GM18868 (cell line): ENCODE data around the gene CHPF.

Experiments
- ATAC-seq: cut with Tn5 transposase; IDR thresholded peaks from one replicate; pipeline ENCODE4 v1.9.1; 2021; ENCODE audit warnings: mild to moderate bottlenecking, moderate library complexity; ENCODE audit not compliant: unreplicated experiment

Gene CHPF

GRCh38 chr2:219515874-219516629 lies 27.6 kb downstream of the CHPF start:
- no peak for ATAC-seq

- ATAC-seq, result no peak
These were observed 28.8 kb downstream of the CHPF start for GRCh38 chr2:219514836-219515235.

GRCh38 chr2:219514196-219514761 lies 29.3 kb downstream of the CHPF start, which contains the start of gene ASIC4:
TSS of gene ASIC4 (plus strand) at chr2:219514482. CDS start at chr2:219514725, 243 bp downstream.
- ATAC-seq, result no peak

GRCh38 chr2:219513787-219514186 lies 29.8 kb downstream of the CHPF start:
- ATAC-seq, result no peak

DNA sequence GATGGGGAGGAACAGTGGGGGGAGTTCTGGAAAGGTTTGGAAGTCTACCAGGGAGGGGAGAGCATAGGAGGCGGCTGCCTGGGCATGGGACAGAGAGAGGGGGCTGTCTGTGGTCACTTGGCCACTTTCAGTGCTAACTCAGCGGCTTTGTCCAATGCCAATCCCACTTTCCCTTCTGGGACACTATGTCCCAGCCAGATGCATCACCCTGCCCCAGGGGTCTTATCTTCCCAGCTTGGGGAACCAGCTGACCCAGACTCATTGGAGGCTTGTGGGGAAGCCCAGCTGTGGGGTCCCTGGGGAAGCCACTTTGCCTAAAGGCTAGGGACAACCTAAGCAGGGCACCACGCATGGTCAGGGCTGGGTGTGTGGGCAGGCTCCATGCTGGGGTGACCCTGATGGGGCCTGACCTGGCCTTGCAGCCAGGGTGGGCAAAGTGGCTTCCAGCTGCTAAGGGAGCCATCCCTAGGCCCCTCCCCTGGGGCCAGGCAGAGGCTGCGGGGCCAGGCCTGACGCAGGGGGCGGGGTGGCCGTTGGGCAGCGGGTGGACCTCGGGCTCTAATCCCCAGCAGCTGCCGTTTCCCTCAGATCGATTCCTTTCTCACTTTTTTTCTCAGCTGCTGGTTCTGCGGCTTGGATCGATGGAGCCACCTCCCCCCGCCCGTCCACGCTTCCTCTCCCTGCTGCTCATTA lies 30.9 kb downstream of the CHPF start:
- no peak for ATAC-seq

- ATAC-seq, result no peak
These were observed 31.9 kb downstream of the CHPF start for GRCh38 chr2:219511547-219512325.

DNA sequence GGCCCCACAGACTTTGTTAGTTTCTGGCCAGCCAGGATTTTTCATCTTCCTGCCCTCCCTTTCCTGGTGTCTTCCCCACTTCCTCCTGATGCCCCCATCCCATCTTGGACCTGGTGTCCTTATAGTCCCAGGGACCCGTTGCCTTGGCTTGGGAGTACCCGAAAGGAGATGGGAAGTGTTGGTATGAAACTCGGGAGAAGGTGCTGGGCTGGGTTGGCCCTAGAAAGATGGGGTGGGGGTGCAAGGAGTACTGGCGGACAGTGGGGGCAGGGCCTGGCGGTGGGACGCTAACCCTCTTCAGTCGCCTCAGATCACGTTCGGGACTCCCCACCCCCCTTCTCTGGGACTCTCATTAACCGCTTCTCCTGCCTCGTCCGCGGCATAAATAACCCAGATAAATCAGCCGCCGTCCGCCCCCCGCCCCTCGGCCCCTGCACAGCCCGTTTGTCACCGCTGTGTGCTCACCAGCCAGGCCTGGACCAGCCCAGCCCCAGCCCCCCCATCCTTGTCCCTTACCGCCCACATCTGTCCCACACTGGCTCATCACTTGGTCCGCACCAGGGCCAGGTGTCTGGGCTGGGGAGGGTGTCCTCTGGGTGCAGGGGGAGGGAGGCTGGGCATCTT lies 33.0 kb downstream of the CHPF start:
- ATAC-seq, result no peak

- ATAC-seq, result peak; percentile 82
These were observed 33.7 kb downstream of the CHPF start for GRCh38 chr2:219509780-219510511.

DNA sequence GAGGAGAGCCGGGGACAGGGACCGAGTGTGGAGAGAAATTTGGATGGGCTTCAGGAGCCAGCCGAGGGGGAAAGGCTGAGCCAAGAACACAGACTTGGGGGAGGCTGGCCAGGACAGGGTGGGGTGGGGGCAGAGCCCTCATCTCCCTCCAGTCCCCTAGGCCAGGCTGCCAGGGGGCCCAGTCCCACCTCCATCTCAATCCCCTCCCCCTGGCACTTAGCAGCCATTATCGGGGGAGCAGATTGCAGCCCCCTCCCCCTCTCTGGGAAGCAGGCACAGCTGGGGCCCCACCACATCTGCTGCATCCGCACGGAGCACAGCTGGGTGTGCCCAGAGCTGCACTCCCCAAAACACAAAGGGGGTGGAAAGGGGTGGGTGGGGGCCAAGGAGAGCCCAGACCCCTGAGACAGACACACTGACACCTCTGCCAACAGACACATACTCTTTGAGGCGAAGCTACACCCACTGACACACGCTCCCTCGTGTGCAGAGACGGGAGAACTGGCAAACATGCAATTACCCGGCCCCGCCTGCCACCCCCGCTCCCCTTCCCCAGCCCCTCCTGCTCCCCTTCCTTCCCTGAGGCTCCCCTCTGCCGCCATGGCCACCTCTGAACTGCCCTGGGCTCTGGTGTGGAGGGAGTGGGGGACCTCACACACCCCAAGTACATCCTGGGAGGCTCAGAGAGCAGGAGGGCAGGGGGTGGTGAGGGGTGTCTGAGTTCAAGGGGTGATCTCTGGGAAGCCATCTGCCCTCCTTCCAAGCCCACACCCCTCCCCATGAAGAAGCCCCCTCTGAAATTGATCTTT lies 34.4 kb downstream of the CHPF start:
- ATAC-seq, result peak; percentile 17

DNA sequence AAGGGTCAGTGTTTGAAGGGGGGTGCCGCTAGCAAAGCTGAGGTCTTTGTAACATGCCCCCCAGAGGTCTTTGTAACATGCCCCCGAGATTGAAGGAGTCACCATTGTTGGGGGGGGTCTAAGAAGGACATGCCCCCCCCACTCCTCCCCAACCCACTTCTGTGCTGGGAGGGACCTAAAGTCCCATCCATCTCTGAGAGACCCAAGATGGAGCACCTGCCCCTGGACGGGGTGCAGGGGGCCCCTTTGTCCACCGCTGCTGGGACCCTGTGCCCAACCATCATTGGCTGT lies 35.2 kb downstream of the CHPF start:
- no peak for ATAC-seq

DNA sequence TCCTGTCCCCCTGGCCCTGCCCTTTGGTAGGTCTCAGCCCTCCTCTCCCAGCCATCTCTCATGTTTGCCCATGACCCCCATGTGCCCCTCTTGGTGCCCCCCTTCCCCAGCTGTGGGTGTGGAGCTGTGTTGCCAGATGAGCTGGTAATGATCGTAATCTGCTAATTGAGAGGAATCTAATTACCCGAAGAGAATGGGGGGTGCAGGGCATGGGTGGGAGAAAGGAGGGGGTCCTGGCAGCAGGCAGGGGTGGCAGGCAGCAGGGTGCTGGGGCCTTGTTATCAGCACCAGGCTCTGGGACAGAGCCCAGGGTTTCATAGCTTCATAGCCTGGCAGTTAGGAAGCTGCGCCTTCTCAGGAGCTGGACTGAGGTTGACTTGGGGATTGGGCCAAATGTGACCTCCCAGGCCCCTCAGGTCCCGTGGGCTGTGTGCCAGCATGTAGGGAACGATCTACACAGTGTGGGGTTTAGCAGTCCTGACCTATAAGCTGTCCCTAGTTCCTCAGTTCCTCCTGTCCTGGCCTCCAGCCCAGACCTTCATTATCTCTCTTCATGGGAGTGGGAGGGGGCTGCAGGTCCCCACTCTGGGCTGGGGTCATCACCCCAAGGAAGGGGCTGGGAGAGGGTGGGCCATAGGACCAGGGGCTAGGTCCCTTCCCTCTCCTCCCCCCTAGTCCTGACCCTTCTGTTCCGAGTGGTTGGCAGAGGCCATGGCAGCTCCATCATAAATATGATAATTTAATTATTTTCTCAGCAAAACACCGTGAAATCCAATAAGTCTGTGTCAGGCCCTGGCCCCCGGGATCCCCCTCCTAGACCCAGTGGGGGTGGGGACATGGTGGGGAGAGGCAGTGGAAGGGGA lies 35.8 kb downstream of the CHPF start:
- no peak for ATAC-seq

GRCh38 chr2:219506802-219507526 lies 36.6 kb downstream of the CHPF start:
- ATAC-seq, result no peak

DNA sequence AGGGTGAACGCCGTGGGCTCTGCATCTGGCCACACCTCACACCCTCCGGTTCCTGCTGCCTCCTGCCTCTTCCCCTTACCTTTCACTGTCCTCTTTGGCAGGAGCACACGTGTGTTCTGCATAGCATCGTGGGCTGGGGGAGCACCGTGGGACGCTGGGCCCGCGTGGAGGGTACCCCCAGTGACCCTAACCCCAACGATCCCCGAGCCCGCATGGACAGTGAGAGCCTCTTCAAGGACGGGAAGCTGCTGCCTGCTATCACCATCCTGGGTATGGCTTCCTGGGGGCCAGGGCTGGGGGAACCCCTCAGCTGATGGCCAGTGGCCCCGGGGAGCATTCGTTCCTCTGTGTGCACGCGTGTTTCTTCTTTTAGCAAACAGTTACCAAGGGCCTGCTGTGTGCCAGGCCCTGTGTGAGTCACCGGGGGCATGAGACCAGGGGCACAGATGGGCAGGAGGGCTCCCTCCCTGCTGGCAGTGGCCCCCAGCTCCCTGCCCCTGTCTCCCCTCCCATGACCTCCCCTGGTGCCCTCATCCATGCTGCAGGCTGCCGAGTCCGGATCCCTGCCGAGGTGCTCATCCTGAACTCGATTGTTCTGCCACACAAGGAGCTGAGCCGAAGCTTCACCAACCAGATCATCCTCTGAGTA lies 37.3 kb downstream of the CHPF start:
- ATAC-seq, result no peak

GRCh38 chr2:219505585-219505984 lies 38.0 kb downstream of the CHPF start:
- no peak for ATAC-seq

DNA sequence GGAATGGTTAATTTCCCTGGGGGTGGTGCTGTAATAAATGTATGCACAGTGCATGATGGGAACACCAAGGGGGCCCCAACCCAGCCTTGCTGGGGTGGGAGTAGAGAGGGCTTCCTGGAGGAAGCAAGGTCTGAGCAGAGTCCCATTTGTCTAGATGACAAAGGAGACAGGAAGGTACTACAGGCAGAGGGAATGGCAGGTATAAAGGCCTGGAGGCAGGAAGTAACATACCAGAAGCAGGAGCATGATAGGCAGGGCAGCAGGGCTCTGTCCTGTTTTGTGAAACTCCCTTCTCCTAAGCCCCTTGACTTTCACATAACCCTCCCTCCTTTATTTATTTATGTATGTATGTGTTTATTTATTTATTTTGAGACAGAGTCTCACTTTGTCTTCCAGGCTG lies 41.0 kb downstream of the CHPF start:
- no peak for ATAC-seq

GRCh38 chr2:219501849-219502248 lies 41.8 kb downstream of the CHPF start:
- no peak for ATAC-seq

DNA sequence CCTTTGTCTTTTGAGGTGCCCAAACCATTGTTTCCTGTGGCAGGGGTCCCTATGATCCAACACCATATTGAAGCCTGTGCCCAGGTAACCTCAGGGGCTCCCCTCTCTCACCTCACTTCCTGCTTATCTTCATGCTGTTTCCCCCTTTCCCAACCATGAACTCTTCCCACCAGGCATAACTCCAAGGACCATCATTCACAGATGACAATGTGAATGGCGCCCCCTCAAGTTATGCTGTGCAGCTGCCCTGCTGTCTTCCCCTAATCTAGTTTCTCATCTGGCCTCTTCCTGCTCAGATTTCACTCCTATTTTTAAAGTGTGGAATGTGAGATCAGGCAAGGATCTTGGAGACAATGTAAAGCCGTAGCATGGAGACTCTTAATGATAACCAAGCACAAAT lies 43.5 kb downstream of the CHPF start:
- no peak for ATAC-seq
